ENCODE results near the gene NEB. TPM values are rescaled to one million over a fixed set of nuclear protein-coding genes. Genes with fewer than 3 reads are reported as not detected.
"Not testable (repeated sequence)": the region's sequence is repeated elsewhere in the genome, so short reads cannot be mapped to it uniquely, and the experiment has no call there.

The NEB gene
- total RNA-seq, 1 donor from 2014 or later = 140 TPM

GRCh38 chr2:151611351-151611750 lies 122.9 kb downstream of the NEB start:
- no peak for DNase-seq (ENCODE audit: low spot score)

GRCh38 chr2:151610310-151610709 lies 124.0 kb downstream of the NEB start:
- DNase-seq (ENCODE audit: low spot score) = no peak

- no peak for DNase-seq (ENCODE audit: low spot score)
Measured at GRCh38 chr2:151609705-151610104, 124.6 kb downstream of the NEB start.

- not testable (repeated sequence) for DNase-seq (ENCODE audit: low spot score)
Measured at GRCh38 chr2:151607459-151608424, 126.5 kb downstream of the NEB start.

- not testable (repeated sequence) for DNase-seq (ENCODE audit: low spot score)
Measured at GRCh38 chr2:151603530-151603929, 130.7 kb downstream of the NEB start.

GRCh38 chr2:151602402-151602801 lies 131.9 kb downstream of the NEB start:
- DNase-seq (ENCODE audit: low spot score) = not testable (repeated sequence)

- DNase-seq (ENCODE audit: low spot score) = not testable (repeated sequence)
Measured at GRCh38 chr2:151601803-151602202, 132.5 kb downstream of the NEB start.

- not testable (repeated sequence) for DNase-seq (ENCODE audit: low spot score)
Measured at GRCh38 chr2:151596903-151597608, 137.2 kb downstream of the NEB start.

GRCh38 chr2:151591908-151592255 lies 142.4 kb downstream of the NEB start:
- DNase-seq (ENCODE audit: low spot score) = peak; percentile 50

- not testable (repeated sequence) for DNase-seq (ENCODE audit: low spot score)
Measured at GRCh38 chr2:151591250-151591907, 142.9 kb downstream of the NEB start.

GRCh38 chr2:151581300-151581699 lies 153.0 kb downstream of the NEB start:
- not testable (repeated sequence) for DNase-seq (ENCODE audit: low spot score)

GRCh38 chr2:151580697-151581096 lies 153.6 kb downstream of the NEB start:
- DNase-seq (ENCODE audit: low spot score) = not testable (repeated sequence)

- no peak for DNase-seq (ENCODE audit: low spot score)
Measured at GRCh38 chr2:151577116-151577515, 157.2 kb downstream of the NEB start.

- DNase-seq (ENCODE audit: low spot score) = no peak
Measured at GRCh38 chr2:151576080-151576479, 158.2 kb downstream of the NEB start.

GRCh38 chr2:151575338-151575737 lies 158.9 kb downstream of the NEB start:
- DNase-seq (ENCODE audit: low spot score) = no peak

GRCh38 chr2:151570191-151570590 lies 164.1 kb downstream of the NEB start:
- DNase-seq (ENCODE audit: low spot score) = no peak

GRCh38 chr2:151569167-151569566 lies 165.1 kb downstream of the NEB start:
- DNase-seq (ENCODE audit: low spot score) = no peak

GRCh38 chr2:151568501-151568900 lies 165.8 kb downstream of the NEB start:
- DNase-seq (ENCODE audit: low spot score) = no peak

GRCh38 chr2:151567006-151567405 lies 167.3 kb downstream of the NEB start:
- DNase-seq (ENCODE audit: low spot score) = no peak

- no peak for DNase-seq (ENCODE audit: low spot score)
Measured at GRCh38 chr2:151562398-151562797, 171.9 kb downstream of the NEB start.

- no peak for DNase-seq (ENCODE audit: low spot score)
Measured at GRCh38 chr2:151560289-151560688, 174.0 kb downstream of the NEB start.

GRCh38 chr2:151559431-151559830 lies 174.8 kb downstream of the NEB start:
- not testable (repeated sequence) for DNase-seq (ENCODE audit: low spot score)
